GM21528 (cell line): ENCODE data around the gene ATP1B1.
"Not testable (repeated sequence)": the region's sequence is repeated elsewhere in the genome, so short reads cannot be mapped to it uniquely, and the experiment has no call there.

ENCODE experiments used
- ATAC-seq: cut with Tn5 transposase; IDR thresholded peaks from one replicate; pipeline ENCODE4 v1.9.1; 2021; ENCODE audit warnings: mild to moderate bottlenecking, moderate library complexity; ENCODE audit not compliant: unreplicated experiment, low FRiP score

The ATP1B1 gene

DNA sequence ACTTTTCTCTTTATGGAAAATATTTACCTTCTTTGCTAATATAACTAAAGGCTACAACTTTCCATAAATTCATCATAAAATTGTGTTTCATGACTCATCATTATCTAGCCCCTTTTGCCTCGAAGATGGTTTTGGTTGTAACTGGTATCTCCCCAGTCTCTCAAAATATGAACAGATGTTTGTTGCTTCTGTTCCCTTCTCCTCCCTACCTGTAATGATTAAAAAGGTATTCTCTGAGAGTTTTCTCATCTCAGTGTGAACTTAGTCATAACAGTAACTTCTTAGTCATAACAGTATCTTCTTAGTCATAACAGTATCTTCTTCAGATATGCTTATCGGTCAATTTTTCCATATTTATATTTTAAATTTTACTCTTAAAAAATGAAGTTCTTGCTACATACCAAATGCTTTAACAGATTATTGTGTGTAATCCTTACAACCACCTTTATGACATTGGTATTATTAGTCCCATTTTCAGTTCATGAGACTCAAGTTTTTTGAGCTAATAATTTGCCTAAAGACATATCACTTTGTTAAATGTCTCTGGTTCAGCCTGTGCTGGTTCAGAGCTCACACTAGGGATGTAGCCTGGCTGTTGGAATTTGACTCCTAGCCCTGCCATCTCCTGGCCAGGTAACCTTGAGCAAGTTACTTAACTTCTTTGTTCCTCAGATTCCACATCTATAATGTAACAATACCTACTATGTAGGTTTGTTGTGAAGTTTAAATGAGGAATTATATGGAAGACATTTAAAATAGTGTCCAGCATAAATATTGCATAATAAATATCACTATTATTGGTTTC, 32.6 kb downstream of the ATP1B1 start:
- ATAC-seq = peak; percentile 88

DNA sequence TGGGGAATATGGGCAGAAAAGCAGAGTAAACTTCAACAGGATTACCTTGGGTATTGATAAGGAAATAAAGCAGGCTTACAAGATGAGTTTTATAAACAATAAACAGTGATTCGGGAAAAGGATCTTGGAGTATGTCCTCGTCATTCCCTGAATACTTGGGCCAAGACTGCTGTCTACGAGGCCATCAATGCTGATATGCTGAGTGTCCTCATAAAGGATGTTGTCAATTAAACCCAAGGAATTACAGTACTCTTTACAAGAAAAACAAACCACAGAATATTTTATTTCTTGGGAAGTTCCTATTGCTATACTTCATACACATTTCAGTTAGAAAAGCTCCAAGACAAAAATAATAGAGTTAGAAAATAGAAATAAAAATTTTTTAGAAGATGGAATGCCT, 34.9 kb downstream of the ATP1B1 start:
- ATAC-seq = no peak

DNA sequence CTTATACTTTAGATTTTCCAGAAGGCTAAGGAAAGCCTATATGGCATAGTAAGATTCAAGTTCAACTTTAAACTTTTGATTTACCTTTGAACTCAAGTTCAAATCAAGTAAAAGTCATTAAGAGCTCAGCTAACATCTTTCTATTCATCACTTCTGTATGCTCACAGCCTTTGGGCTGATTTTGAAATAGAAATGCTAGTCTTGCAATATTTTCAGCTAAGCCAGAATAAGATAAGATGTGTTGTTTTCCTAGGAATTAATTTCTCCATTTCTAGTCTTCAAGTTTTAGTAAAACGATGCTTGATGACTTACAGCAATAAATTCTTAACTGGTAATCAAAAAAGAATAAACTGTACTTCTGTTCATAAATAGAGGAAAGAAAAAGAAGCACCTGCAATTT, 35.6 kb downstream of the ATP1B1 start:
- no peak for ATAC-seq

DNA sequence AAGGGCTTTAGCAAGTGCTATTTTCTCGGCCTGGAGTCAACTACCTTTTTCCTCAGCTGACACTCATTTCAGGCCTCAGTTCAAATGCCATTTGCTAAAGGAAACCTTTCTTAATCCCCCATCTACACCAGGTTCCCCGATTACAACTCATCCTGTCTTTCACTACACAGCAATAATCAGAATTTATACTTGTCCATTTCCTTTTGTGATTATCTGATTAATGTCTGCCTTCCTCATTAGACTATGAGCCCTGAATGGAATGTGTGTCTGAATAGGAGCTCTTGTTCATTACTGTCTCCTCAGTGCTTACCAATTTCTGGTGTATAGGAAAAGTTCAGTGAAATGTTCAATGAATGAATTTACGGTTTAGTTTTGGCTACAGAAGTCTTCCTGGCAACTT, 36.9 kb downstream of the ATP1B1 start:
- no peak for ATAC-seq

DNA sequence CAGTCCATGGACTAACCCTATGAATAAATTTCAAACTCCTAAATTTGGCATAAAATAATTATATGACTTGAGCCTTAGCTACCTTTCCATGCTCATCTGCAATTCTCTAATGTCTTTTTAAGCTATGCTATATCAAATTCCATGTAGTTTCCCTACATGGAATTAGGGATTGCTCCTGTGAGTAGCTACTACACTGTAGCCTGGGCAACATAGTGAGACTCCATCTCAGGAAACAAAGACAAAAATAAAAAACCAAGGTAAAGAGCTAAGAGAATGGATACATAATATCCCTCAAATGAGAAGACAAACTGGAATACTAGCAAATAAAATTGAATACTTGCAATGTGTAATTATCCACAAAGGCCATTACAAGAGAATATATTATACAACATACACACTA, 37.5 kb downstream of the ATP1B1 start:
- ATAC-seq = no peak

DNA sequence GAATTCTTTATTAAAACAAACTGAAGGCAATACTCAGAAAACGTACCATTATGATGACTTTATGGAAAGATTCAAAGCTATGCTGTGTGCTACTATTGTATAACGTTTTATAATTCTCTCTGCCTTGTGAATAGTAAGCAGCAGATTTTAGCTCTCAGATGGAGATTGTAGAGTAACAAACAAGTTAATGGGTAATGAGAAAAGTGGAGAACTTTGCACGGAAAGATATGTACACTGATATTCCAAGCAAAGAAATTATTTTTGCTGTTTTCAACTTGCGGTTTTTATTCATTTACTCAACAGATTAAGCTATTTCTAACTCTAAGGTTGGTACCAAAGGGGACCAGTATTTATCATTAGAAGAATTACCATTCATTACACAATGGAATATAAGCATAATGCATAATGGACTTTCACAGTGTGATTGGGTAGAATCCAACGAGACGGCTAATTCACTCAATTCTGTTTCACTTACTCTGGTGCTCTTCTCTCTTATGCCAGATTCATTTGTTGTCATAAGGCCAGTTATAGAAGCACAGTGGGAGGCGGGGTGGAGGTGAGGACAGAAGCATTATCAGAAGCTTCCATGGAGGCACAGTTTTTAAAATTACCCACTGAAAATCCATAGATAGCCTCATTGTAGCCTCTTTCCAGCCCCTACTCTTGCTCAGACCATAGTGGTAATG, 38.6 kb downstream of the ATP1B1 start:
- ATAC-seq = no peak

DNA sequence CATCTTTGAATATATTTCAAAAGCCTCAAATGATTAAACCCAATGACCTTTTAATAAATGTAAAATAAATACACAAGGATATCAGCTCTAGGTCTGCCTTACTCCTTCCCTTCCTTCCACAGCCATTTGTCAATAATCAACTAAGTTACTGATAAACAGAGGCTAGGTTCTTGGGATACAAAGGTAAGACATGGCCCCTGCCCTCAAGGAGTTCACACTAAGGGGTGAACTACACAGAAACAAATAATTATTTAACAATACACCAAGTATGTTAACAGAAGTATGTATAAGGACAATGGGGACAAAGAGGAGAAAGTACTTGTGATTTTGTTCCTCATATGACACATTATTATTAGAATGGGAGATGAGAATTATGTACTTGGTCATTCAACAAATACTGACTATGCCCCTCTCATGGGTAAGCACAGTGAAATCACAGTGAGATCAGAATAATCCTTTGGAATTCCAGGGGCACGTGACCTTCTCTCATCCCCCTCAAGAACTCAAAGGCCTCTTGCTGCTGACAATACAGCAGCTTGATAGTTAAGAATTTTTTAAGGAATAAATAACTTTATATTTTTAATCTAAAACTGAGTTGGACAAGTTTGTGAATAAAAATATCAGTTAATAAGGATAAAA, 40.2 kb downstream of the ATP1B1 start:
- ATAC-seq = no peak

DNA sequence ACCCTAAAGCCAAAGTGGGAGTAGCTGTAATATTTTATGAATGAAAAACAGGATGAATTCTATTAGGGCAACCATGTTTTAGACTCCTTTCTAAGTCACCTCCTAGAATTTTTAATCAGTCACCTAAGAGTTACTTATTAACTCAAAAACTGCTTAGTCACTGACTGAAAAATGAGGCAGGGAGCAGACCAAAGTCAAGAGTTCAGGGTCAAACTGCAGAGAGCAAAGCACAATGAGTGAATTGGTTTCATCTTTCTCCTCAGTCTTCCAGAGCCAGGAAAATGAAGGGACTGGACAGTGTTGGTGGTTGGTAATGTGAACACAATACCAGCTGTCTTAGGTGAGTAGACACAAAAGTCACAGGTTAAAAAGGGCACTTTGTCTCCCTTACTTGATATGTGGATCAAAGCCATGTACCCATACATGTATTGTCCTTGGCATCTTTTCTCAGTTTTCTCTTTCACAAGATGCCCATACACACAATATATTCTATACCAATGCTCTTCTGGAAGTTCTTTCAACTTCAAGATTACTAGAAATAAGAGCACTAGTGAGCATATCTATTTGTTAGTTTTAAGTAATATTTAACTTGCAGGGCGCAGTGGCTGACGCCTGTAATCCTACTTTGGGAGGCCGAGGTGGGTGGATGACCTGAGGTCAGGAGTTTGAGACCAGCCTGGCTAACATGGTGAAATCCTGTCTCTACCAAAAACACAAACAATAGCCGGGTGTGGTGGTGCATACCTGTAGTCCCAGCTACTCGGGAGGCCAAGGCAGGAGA, 42.2 kb downstream of the ATP1B1 start:
- ATAC-seq = no peak

DNA sequence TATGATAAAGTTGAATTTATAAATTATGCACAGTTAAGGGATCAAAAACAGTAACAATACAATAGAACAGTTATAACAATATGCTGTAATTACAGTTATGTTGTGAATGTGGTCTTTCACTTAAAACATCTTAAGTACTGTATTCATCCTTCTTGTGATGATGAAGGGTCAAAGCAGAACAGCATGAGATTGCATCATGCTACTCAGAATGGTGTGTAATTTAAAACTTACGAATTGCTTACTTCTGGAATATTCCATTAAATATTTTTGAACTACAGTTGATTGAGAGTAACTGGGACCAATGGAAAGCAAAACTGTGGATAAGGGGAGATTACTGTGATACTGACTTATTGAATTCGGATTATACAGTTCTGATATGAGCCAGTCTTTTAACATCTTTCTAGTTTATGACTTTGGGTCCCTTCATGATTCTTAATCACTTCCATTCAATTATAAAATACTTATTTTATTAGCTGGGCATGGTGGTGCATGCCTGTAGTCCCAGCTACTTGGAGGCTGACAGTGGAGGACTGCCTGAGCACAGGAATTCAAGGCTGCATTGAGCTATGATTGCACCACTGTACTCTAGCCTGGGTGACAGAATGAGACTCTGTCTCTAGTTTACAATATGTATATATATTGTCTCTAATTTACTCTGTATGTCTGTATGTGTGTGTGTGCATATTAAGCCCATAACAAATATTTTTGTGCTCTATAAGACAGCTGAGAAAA, 43.2 kb downstream of the ATP1B1 start:
- no peak for ATAC-seq

DNA sequence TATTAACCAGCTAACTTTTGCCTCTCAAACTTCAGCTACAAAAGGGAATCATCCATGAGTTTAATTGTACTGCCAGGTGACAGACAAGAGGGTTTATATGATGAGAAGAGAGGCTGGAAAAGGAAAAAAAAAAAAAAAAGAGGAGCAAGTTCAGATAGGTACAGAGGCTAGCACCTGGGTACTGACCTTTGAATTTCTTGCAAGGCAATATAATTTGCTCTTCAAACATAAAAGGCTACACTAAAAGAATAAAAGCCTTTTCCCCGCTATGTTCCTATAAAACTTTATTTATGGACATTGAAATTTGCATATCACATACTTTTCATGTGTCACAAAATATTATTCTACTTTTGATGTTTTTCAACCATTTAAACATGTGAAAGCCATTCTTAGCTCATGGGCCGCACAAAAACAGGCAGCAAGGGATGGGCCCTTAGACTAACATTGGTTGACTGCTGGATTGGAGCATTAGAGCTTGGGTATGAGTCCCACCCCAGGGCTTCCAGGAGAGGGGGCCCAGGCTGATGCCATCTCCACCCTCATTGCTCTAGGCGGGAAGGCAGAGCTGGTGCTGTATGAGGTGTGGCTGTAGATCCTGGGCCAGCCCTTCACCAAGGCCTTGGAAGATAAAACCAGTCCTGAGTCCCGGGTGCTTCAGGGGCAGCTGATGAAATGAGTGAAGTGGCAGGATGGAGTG, 44.3 kb downstream of the ATP1B1 start:
- ATAC-seq = no peak

DNA sequence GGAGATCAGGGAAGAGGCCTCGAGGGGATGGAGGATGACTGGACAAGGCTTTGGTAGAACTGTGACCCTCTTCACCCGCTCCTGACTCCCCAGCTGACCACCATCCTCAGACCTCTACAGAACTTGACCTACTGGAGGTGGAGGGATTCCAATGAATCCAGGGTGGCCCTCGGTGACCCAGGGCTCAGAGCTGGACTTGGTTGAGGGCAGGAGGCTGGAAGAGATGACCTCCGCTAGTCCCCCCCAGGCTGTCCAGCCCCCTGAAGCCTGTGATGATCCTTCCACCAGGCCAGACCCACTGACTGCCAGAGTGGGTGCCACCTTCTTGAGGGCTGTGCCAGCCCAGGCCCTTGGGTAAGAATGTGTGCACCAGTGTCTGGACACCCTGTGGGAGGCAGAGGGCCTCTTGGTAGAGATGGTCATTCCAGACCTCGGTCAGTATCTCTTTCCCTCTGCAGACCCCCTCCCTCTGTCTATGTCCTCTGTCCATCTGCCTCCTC, 44.9 kb downstream of the ATP1B1 start:
- no peak for ATAC-seq

DNA sequence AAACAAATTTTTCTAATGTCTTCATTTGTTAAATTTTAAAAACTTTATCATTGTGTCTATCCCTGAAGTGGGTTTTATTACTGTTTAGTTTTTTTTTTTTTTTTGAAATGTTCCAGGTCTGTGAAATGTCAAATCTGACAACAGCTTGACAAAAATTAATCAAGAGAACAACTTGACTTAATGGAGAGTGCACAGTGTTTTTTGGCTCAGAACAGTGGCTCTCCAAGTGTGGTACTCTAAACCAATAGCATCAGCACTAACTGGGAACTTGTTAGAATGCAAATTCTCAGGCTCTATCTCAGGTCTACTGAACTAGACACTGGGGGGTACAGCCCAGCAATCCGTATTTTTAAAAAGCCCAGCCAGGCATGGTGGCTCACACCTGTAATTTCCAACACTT, 49.2 kb downstream of the ATP1B1 start:
- no peak for ATAC-seq

DNA sequence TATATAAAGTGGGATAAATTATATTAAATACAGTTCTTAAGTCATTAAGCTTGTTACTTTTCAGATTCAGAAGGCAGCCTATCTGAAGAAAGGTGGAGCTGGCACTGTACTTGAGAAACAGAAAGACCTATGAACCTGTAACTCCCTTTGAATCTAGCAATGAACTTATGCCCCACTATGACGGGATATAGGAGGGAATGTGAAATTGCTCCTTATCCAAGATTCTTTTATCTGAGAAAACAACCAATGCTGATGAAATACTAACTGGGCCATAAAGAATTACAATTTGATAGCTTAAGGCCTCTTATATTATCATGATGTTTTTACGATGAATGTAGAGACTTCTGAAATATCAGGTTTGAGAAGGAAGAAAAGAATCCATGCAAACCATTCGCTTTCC, 50.1 kb downstream of the ATP1B1 start:
- no peak for ATAC-seq

DNA sequence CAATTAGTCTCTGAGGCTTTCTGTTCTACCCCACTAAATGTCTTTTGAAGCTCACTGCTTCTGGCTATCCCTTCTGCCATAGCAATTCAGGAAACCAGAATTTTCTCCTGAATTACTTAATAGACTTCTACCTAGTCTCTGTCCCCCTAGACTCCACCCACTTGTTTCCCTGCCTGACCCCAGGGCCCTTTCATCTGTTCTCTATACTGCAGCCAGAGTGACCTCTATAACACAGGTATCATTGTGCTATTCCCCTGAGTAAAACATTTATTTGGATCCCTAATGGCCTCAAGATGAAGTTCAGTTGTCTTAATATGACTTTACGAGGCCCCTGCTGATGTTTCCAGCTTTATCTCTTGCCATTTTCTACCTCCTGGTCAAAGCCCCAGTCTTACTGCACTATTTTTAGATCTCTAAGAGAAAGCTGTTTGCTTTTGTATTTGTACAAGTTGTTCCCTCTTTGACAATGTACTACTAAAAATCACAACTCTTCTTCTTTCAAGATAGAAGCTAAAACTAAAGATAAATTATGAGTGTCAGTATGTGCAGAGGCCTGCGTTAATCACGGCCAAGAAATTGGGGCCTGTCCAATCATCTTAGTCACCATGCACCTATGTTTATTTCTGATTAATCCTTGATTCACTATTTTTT, 54.5 kb downstream of the ATP1B1 start:
- no peak for ATAC-seq

DNA sequence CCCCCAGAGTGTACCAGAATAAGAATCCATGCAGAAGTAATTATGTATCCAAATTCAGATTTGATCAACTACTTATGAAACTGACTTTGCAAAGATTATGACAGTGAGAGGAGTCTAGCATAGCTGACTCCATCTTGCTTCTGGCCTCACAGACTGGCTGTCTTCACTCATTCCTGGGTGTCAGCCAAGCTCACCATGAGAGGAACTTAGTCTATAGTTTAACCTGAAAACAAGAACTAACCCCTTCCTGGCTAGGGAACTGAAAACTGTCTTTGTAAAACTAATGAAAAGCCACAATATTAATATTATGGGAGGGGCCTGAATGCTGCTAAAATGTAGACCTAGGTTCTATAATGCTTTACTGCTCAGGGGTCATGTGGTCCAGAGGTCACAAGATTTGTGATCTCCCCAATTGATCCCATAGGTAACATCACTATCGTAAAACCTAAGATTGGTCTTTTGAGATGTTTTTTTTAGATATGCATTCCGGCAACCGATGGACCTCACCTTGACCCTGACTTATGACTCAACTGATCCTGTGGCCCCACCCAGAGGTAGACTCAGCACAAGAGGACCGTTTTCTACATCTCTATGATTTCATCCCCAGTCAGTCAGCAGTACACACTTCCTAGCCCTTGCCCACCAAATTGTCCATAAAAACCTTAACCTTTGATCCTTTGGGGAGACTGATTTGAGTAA, 55.2 kb downstream of the ATP1B1 start:
- peak; percentile 78 for ATAC-seq

DNA sequence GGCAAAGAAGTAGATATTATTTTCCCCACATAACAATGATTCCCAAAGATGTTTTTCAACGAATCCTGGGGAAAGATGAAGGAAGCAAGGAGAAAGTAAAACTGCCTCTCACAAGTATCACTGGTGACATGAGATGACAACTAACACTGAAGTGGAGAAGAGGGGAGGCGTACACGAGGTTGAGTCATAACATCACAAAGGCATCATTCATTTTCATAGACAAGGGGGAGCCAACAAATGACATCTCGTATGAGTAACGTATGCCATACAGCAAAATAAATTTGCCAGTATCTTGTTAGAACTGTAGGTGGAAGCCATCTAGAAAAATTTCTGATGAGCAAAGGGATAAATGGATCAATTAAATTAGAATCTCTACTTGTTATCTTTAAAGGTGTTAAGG, 56.6 kb downstream of the ATP1B1 start:
- ATAC-seq = no peak

DNA sequence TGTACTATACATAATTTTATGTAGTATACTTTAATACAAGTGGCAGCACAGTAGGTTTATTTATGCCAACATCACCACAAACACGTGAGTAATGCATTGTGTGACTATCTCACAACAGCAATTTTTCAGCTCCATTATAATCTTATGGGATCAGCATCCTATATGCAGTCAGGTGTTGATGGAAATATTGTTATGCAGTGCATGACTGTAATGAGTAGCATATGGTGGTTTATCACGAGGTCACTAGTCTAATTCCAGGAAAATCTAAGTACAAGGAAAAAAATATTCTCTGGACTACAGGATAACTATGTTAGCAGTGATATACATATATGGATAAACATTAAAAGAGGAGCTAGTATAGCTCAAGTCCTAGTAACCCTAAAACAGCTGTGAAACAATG, 69.0 kb downstream of the ATP1B1 start:
- ATAC-seq = no peak

DNA sequence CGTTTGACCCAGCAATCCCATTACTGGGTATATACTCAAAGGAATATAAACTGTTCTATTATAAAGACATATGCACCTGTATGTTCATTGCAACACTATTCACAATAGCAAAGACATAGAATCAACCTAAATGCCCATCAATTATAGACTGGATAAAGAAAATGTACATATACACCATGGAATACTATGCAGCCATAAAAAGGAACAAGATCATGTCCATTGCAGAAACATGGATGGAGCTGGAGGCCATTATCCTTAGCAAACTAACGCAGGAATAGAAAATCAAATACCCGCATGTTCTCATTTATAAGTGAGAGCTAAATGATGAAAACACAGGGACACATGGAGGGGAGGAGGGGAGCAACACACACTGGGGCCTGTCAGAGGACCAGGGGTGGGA, 72.9 kb downstream of the ATP1B1 start:
- not testable (repeated sequence) for ATAC-seq
